MG63 (cell line): ENCODE data around the gene TMEM254. TPM values are rescaled to one million over a fixed set of nuclear protein-coding genes. Genes with fewer than 3 reads are reported as not detected.

Source experiments
- DNase-seq: peaks from one replicate; pipeline ENCODE4 v3.0.0-alpha.2; 2020
- H3K27me3 ChIP-seq: fragments of 250-450 bp; sonication (Bioruptor Pico); 2 replicates; pipeline ENCODE4 v1.5.1; 2020; ENCODE audit warnings: mild to moderate bottlenecking, moderate library complexity
- H3K36me3 ChIP-seq: fragments of 250-450 bp; sonication (Bioruptor Pico); 2 replicates; pipeline ENCODE4 v1.5.1; 2020; ENCODE audit warnings: mild to moderate bottlenecking, moderate library complexity
- H3K4me3 ChIP-seq: fragments of 250-450 bp; sonication (Bioruptor Pico); 2 replicates; pipeline ENCODE4 v1.5.1; 2020; ENCODE audit warnings: mild to moderate bottlenecking, moderate library complexity
- H3K9me3 ChIP-seq: fragments of 250-450 bp; sonication (Bioruptor Pico); 2 replicates; pipeline ENCODE4 v1.5.1; 2020; ENCODE audit warnings: mild to moderate bottlenecking, moderate library complexity
- total RNA-seq: library from RNA; depleted of rRNA; stranded (reverse); fragments of >200 nt; shearing (Covaris generic); gene quantifications from 2 replicates; pipeline ENCODE4 v1.2.3, GENCODE V29; 2014; ENCODE audit warnings: low replicate concordance; rRNA removed

The TMEM254 gene
- total RNA-seq, 1 experiment from 2014 or later = 9.2 TPM

- peaks cover under 1% of the 10 kb centered on the region for H3K36me3 ChIP-seq
- no peak overlapping the region for H3K4me3 ChIP-seq
- no peaks in the 10 kb centered on the region for H3K27me3 ChIP-seq
- no peaks in the 10 kb centered on the region for H3K9me3 ChIP-seq
- no peak for DNase-seq
Observed at GRCh38 chr10:80141696-80142460, 63.4 kb downstream of the TMEM254 start.

Other genes with a start within 250 kb of the TMEM254 start
- gene SFTPD, start 129.6 kb upstream of the TMEM254 start, total RNA-seq = not detected in 2 replicates
- gene PLAC9, start 54.1 kb downstream of the TMEM254 start, total RNA-seq = 2.8 and 3.8 TPM in 2 replicates
- gene ANXA11, start 126.9 kb downstream of the TMEM254 start, total RNA-seq = 106 and 198 TPM in 2 replicates
- gene MAT1A, start 211.0 kb downstream of the TMEM254 start, total RNA-seq = not detected in 2 replicates